ENCODE measurements around the gene EPN1.

DNA sequence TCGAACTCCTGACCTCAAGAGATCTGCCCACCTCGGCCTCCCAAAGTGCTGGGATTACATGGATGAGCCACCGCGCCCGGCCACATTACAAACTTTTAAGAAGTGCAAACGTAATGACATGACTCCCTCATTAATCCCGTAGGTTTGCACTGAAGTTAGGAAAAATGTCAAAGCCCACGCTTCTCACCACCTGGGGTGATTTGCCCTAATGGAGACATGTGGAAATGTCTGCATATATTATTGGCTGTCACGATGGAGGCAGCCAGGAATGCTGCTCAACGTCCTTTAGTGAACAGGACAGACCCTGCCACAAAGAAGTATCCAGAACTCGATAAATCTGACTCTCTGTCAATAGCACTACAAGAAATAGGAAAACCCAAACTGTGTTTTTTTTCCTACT lies 42.2 kb downstream of the EPN1 start:
- no peak for TF ChIP-seq POLR2A (IDR thresholded peaks at IDR 0.05)
- TF ChIP-seq CTCF (IDR thresholded peaks at IDR 0.05) = no peak
